ES-I3 (cell line): ENCODE measurements around the gene RSRC1.

Experiments used
- H3K36me3 ChIP-seq: 2 replicates; pipeline ENCODE4 v1.6.1; 2013; ENCODE audit warnings: mild to moderate bottlenecking, low read length, control low read depth, moderate library complexity; ENCODE audit not compliant: insufficient read depth
- H3K4me1 ChIP-seq: 2 replicates; pipeline ENCODE4 v1.6.1; 2013; ENCODE audit warnings: mild to moderate bottlenecking, control low read depth, low read length; ENCODE audit not compliant: insufficient read depth
- H3K9ac ChIP-seq: 2 replicates; pipeline ENCODE4 v1.6.1; 2013; ENCODE audit warnings: low read depth, mild to moderate bottlenecking, low read length, moderate library complexity
- H3K9me3 ChIP-seq: 2 replicates; pipeline ENCODE4 v1.6.1; 2013; ENCODE audit warnings: mild to moderate bottlenecking, low read length, moderate library complexity; ENCODE audit not compliant: control insufficient read depth, insufficient read depth

RSRC1 gene

GRCh38 chr3:158134363-158134762 is 24.5 kb downstream of the RSRC1 start:
- Histone ChIP-seq H3K36me3 (no peaks in the 10 kb centered on the region), H3K9ac (no peak overlapping the region), H3K9me3 (no peaks in the 10 kb centered on the region), H3K4me1 (no peaks in the 10 kb centered on the region)

DNA sequence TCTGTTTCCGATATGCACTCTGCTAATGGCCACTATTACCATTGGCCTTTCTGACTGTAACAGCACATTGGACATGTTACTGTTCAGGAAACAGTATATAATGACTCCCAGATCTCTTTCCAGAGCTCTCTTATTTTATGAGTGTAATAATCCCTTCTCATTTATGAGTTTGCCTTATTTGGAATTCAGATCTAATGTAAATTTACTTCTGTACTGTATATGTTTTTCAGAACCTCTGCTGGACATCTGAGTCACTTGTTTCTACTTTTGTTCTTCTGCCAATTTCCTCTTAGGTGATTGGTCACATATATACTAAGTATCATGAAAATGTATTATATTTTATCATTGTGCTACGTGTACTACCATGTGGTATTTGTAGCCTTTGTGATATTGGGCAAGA is 30.5 kb downstream of the RSRC1 start:
- Histone ChIP-seq H3K4me1 (no peaks in the 10 kb centered on the region), H3K9me3 (no peaks in the 10 kb centered on the region), H3K36me3 (no peaks in the 10 kb centered on the region), H3K9ac (no peak overlapping the region)

DNA sequence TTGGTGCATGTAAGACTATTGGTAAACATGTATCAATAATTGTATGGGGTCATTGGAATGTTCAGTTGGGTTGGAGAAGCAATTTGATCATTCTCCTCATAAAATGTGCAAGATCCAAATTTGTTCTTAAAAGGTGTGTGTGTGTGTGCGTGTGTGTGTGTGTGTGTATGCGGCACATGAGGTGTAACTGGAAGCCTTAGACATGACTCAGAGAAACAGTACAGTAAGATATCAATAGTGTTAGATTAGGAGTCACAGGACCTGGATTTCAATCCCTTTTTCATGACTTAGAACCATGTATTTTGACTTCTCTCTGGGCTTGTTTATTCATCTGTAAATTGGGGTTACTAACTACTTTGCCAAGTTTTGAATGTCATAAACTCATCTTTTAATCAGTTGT is 38.3 kb downstream of the RSRC1 start:
- Histone ChIP-seq H3K9ac (no peak overlapping the region), H3K36me3 (no peaks in the 10 kb centered on the region), H3K4me1 (no peaks in the 10 kb centered on the region), H3K9me3 (no peaks in the 10 kb centered on the region)

DNA sequence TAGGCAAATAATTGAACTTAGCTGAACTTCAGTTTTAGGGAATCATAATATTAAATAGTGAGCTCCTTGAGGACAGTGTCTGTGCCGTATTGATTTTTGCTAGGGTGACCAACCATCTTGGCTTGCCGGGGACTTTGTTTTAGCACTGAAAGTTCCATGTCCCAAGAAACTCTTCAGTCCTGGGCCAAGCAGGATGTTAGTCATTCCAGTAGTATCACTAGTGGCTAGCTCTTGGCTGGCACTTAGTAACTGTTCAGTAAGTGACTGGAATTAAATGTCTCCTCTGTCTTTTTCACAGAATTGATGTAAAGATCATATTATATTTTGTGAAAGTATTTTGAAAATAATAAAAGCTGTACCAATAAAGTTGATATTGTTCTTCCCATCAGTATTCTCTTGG is 42.3 kb downstream of the RSRC1 start:
- H3K4me1 ChIP-seq: no peaks in the 10 kb centered on the region
- no peak overlapping the region for H3K9ac ChIP-seq
- no peaks in the 10 kb centered on the region; the same call in 1 of the 2 replicates for H3K36me3 ChIP-seq
- H3K9me3 ChIP-seq: no peaks in the 10 kb centered on the region

DNA sequence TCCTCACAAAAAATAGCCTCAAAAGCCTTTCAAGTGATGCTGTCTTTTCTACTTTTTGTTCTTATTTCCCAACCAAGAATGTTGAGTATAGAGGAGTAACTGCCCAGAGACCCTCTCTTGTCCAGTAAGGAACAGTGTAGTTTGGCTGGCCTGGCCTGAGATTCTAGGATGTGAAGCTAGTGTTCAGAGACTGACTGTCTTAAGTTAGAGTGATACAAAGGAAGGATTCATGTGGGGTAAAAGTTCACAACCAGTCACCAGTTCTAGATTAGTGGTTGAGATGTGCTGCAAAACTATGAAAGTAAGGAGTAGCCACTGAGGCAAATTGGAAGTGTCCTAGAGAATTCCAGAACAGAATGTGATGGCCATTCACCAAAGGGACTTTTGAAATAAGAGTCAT is 49.1 kb downstream of the RSRC1 start:
- no peak overlapping the region for H3K9ac ChIP-seq
- no peaks in the 10 kb centered on the region for H3K9me3 ChIP-seq
- H3K36me3 ChIP-seq: no peaks in the 10 kb centered on the region; the same call in 1 of the 2 replicates
- H3K4me1 ChIP-seq: no peaks in the 10 kb centered on the region

- no peaks in the 10 kb centered on the region for H3K4me1 ChIP-seq
- no peaks in the 10 kb centered on the region; the same call in 1 of the 2 replicates for H3K36me3 ChIP-seq
- no peak overlapping the region for H3K9ac ChIP-seq
- H3K9me3 ChIP-seq: no peaks in the 10 kb centered on the region
Measured at GRCh38 chr3:158159714-158160113, 49.8 kb downstream of the RSRC1 start.

DNA sequence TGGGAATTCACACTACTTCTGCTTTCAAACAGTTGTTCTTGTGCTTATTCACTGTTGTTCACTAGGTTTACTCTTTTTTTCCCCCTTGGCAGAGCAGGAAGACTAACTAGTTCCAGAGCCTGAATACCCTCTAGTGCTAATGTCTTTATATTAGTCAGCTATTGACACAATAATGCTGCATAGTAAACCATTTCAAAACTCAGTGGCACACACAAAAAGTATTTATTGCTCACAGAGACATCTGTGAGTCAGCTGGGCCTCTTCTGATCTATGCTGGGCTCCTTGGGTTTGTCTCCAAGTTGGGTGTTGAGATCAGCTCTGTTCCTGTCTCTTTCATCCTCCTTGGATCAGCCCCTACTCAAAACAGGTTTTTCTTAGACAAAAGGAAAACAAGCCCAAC is 51.1 kb downstream of the RSRC1 start:
- H3K9ac ChIP-seq: no peak overlapping the region
- no peaks in the 10 kb centered on the region for H3K9me3 ChIP-seq
- H3K36me3 ChIP-seq: no peaks in the 10 kb centered on the region
- no peaks in the 10 kb centered on the region for H3K4me1 ChIP-seq

GRCh38 chr3:158165141-158165655 is 55.3 kb downstream of the RSRC1 start:
- no peaks in the 10 kb centered on the region for H3K9me3 ChIP-seq
- no peaks in the 10 kb centered on the region for H3K36me3 ChIP-seq
- no peak overlapping the region for H3K9ac ChIP-seq
- 0 out of 2 replicates have a peak, but pooled peaks cover 4% of the 10 kb centered on the region for H3K4me1 ChIP-seq

- Histone ChIP-seq H3K9me3 (no peaks in the 10 kb centered on the region), H3K9ac (no peak overlapping the region), H3K4me1 (0 out of 2 replicates have a peak, but pooled peaks cover 4% of the 10 kb centered on the region), H3K36me3 (no peaks in the 10 kb centered on the region)
Measured at GRCh38 chr3:158165730-158166129, 55.8 kb downstream of the RSRC1 start.

DNA sequence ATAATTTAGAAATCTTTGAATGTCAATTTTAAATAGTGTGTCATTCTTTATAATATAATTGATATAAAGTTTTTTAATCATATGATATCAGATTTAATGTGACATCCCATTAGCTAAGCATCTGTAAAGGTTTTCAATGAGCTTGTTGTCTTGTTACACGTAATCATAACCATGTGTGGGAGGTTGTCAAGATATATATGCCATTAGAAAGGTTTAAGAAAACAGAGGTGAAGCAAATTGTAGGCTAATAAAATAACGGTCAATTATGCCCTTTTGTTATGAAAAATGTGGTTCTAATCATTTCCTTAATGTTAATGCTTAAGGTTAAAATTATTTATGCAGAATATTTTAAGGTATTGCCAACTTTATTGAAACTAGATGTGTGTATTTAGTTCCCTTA is 56.3 kb downstream of the RSRC1 start:
- H3K4me1 ChIP-seq: 0 out of 2 replicates have a peak, but pooled peaks cover 4% of the 10 kb centered on the region
- H3K9ac ChIP-seq: no peak overlapping the region
- H3K36me3 ChIP-seq: no peaks in the 10 kb centered on the region
- no peaks in the 10 kb centered on the region for H3K9me3 ChIP-seq

DNA sequence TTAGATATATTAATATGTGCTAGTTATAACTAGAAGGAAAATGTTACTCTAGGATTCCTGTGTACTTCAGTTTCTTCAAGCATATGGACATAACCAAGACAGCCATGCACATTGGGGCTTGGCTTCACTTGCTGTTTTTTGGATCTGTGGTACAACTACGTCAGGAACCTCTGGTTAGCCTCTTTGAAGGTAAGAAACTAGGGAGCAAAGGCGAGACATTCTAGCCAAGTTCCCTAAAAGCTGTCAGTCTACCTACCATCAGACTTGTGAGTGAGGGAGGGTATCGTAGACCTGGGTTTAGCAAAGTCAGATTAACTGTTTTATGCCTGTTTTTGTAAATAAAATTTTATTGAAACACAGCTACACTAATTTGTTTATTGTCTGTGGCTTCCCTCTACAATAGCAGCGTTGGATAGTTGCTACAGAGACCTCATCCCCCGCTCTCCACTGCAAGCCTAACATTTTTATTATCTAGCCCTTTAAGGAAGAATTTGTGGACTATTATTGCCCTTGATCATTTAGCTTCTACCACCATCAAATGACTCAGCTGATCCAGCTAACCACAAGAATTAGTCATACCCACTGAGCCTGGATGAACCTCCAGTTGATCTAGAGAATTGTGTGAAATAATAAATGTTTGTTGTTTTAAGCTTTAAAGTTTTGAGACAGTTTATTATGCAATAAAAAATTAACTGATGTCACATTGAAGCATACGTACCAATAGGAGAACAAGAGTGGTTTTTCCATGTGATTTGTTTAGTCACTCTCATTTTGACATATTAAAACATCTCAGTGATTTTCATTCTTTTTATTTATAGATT is 58.1 kb downstream of the RSRC1 start:
- no peaks in the 10 kb centered on the region for H3K36me3 ChIP-seq
- no peak overlapping the region for H3K9ac ChIP-seq
- H3K4me1 ChIP-seq: 0 out of 2 replicates have a peak, but pooled peaks cover 4% of the 10 kb centered on the region
- no peaks in the 10 kb centered on the region for H3K9me3 ChIP-seq

DNA sequence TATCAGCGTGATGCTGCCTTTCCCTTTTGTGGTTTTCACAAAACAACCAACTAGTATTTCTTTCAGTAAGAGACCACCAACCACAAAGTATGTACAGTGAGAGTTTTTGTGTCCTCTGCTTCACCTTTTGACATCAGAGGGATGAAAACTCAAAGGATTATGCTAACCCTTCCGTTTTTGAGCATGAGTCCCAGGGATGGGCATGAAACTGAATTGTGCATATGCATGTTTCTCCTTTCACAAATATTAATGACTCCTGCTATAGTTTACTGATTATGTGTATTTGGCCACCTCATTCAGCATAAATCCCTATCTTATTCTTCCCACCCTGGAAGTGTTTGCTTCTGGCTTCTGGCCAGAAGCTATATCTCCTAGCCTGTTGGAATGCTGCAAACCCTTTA is 59.2 kb downstream of the RSRC1 start:
- no peak overlapping the region for H3K9ac ChIP-seq
- no peaks in the 10 kb centered on the region for H3K36me3 ChIP-seq
- no peaks in the 10 kb centered on the region for H3K9me3 ChIP-seq
- H3K4me1 ChIP-seq: 0 out of 2 replicates have a peak, but pooled peaks cover 4% of the 10 kb centered on the region

DNA sequence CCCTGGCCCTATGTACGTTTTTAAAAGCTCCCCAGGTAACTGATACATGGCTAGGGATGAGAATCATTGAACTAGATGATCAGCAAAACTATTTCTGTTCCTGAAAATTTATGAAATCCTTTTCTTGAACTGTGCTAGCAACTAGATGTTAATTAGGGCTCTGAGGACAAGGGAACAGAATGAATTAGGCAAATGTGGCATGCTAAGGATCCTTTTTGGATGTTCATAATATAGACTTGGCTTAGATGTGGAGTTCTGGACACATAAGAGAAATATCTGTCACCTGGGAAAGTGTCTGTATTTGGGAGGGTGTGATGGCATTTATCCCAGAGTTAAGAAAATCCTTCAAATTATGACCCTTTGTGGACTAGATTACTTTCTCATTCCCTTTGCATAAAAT is 71.2 kb downstream of the RSRC1 start:
- no peaks in the 10 kb centered on the region for H3K9me3 ChIP-seq
- no peaks in the 10 kb centered on the region for H3K36me3 ChIP-seq
- H3K4me1 ChIP-seq: no peaks in the 10 kb centered on the region
- H3K9ac ChIP-seq: no peak overlapping the region

DNA sequence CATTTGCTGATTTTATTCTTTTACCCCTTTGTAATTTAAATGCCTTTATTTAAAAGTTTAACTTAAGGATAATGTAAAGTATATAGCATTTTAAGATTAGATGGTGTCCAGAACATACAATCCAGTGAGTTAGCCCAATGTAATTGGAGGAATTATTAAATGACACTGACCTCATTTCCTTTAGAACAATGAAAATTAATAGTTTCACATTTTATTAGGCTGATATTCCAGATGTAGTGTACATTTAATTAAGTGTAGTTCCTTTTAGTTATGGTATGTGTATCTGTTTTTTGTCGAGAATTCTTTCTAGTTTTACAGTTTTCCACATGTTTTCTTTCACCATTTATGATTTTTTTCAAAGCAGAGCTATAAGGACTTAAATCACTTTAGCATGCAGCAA is 75.8 kb downstream of the RSRC1 start:
- Histone ChIP-seq H3K36me3 (no peaks in the 10 kb centered on the region), H3K9me3 (no peaks in the 10 kb centered on the region), H3K9ac (no peak overlapping the region), H3K4me1 (no peaks in the 10 kb centered on the region)

DNA sequence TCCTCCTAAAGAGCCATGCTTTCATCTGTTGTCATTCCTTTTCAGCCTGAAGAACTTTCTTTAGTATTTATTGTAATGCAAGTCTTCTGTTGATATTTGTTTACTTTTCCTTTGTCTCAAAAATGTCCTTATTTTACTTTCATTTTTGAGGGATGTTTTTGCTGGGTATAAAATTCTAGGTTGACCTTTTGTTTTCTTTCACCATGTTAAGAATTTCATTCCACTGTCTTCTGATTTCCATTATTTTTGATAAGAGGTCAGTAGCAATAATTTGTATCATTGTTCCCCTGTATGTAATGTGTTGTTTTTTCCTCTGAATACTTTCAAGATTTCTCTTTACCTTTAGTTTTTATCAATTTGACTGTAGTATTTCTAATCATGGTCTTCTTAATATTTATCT is 91.1 kb downstream of the RSRC1 start:
- no peak overlapping the region for H3K9ac ChIP-seq
- H3K9me3 ChIP-seq: no peaks in the 10 kb centered on the region
- no peaks in the 10 kb centered on the region for H3K4me1 ChIP-seq
- no peaks in the 10 kb centered on the region for H3K36me3 ChIP-seq
